Measurements from ENCODE around the gene AP5B1. TPM values are rescaled to one million over a fixed set of nuclear protein-coding genes. Genes with fewer than 3 reads are reported as not detected.

AP5B1 gene
- total RNA-seq, 1 experiment from 2014 or later = 19.5 TPM

DNA sequence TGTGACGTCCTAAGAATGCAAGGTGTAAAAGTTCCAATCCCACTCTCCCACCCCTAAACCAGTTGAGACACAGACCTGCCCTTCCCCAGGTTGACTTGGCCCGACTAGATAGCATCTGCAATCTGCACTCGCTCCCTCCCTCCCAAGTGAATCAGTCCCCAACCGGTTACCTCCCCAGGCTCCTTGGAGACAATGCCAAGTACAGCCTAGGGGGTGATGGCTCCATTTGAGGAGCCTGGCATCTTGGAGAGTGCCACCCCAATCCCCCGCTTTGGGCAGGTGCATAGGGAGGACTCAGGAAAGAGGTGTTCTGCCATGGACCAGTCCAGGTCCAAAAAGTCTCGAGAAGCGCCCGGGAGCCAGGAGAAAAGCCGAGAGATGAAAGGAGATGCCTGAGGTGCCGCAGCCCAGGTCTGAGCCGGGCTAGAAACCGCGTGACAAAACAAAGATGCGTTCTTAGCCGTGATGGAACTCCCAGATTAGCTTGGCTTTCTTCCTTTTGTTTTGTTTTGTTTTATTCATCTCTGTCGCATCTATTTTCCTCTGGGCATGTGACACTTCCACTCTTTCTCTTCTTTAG is 34.3 kb upstream of the AP5B1 start:
- no peaks in the 10 kb centered on the region for H3K36me3 ChIP-seq (ENCODE audit: control insufficient read depth in 1 of 2, insufficient read depth in 2 of 2, low read length in 2 of 2)
- no peak overlapping the region for H2AFZ ChIP-seq (ENCODE audit: low read depth, low read length, poor library complexity, severe bottlenecking)
- H3K79me2 ChIP-seq (ENCODE audit: insufficient read depth, low read length) = no peaks in the 10 kb centered on the region
- H3K27ac ChIP-seq (ENCODE audit: low read depth, low read length) = no peak overlapping the region
- H3K9ac ChIP-seq (ENCODE audit: low read length) = no peak overlapping the region
- H4K20me1 ChIP-seq (ENCODE audit: insufficient read depth) = no peaks in the 10 kb centered on the region
- no peak for ATAC-seq
- no peak overlapping the region for H3K4me2 ChIP-seq (ENCODE audit: low read length)
- TSS peak; percentile 24 for BruUV-seq (replicated peaks)
- no peak for TF ChIP-seq MAX (IDR thresholded peaks at IDR 0.05)
- no peak for TF ChIP-seq ZBTB33 (IDR thresholded peaks at IDR 0.05; ENCODE audit: extremely low read depth, insufficient replicate concordance, low read length)
- no peak for TF ChIP-seq EZH2 (IDR thresholded peaks at IDR 0.05)
- no peak for TF ChIP-seq SIN3A (IDR thresholded peaks at IDR 0.05; ENCODE audit: low read depth)
- intact Hi-C loops (cut with micrococcal nuclease) = no loop called here
- POLR2A ChIA-PET = no interaction called here
- H3K27me3 ChIP-seq (ENCODE audit: insufficient read depth, low read length) = no peaks in the 10 kb centered on the region
- H3K4me1 ChIP-seq (ENCODE audit: control insufficient read depth in 1 of 2, insufficient read depth in 2 of 2, low read length in 2 of 2) = peaks cover 0 to 12% of the 10 kb centered on the region in 2 experiments; a peak in 2 of 4 replicates
- CTCF ChIA-PET = interaction anchor here (1.5 kb wide), 1 partner anchor 36 kb away, joined by 3 read pairs; no protein-coding TSS in a partner anchor
- DNase-seq (ENCODE audit: low read depth, low spot score) = no peak
- no peaks in the 10 kb centered on the region for H3K9me2 ChIP-seq (ENCODE audit: insufficient read depth)
- no peak overlapping the region for H3K4me3 ChIP-seq (replicated peaks in 1 of 2; ENCODE audit: low read depth in 1 of 2, low read length in 2 of 2)
- H3K9me3 ChIP-seq (ENCODE audit: control insufficient read depth in 1 of 2, insufficient read depth in 1 of 2, low read depth in 1 of 2, low read length in 2 of 2) = no peaks in the 10 kb centered on the region
- RAD21 ChIA-PET (ENCODE audit: low non-redundant PET in 1 of 2, low total read pairs in 2 of 2, uncharacterized antibody in 2 of 2, unreplicated experiment in 2 of 2) = no interaction called here

Measured in HCT116 (cell line).